Activated T-helper 17 cell treated with anti-CD3 and anti-CD28 coated beads, Interleukin-2, amount 50 U/mL, for 72 hours (primary cell): ENCODE data around the gene FBXL16. TPM values are rescaled to one million over a fixed set of nuclear protein-coding genes. Genes with fewer than 3 reads are reported as not detected.
A peak's percentile ranks its signal among the peaks of the same experiment; 100 is the strongest.

ENCODE experiments used
- ATAC-seq: fragments of 150-1000 bp; cut with Tn5 transposase; replicated peaks from 2 replicates; pipeline ENCODE4 v1.10.0; 2021; ENCODE audit warnings: mild to moderate bottlenecking, moderate library complexity
- H3K27ac Mint-ChIP-seq: one replicate; pipeline ENCODE4 v1.8.0; 2022; ENCODE audit warnings: mixed read lengths
- H3K27me3 Mint-ChIP-seq: one replicate; pipeline ENCODE4 v1.8.0; 2022; ENCODE audit warnings: mixed read lengths
- H3K36me3 Mint-ChIP-seq: one replicate; pipeline ENCODE4 v1.8.0; 2022; ENCODE audit warnings: low read depth, mild to moderate bottlenecking, mixed read lengths
- H3K4me1 Mint-ChIP-seq: one replicate; pipeline ENCODE4 v1.8.0; 2022; ENCODE audit warnings: mixed read lengths
- H3K4me3 Mint-ChIP-seq: one replicate; pipeline ENCODE4 v1.8.0; 2022; ENCODE audit warnings: mild to moderate bottlenecking, mixed read lengths
- H3K9me3 Mint-ChIP-seq: one replicate; pipeline ENCODE4 v1.8.0; 2022; ENCODE audit warnings: mixed read lengths
- total RNA-seq, 2 donors: library from RNA; stranded (reverse); gene quantifications; one replicate each; pipeline ENCODE4 v1.2.3, GENCODE V29; 2022

Gene FBXL16
- total RNA-seq, 2 donors from 2014 or later: 6.4 to 23.6 TPM

DNA sequence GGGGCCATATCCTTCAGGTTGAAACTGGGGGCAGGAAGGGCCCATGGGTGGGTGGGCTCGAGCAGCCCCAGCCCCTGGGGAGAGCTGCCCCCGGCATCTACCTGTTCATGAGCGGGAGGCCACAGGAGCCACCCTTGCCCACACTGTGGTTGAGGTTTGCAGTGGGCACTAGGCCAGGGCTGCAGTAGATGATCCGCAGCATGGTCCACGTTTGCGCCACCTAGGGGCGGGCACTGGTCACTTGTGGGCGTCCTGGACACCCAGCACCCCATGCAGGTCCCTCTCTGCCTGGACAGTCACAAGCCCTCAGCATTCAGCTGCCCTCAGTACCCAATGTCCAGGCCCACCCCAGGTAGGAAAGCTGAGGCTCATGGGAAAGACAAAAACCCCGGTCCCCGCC lies 19.6 kb downstream of the FBXL16 start:
- H3K9me3 Mint-ChIP-seq: no peaks in the 10 kb centered on the region
- H3K36me3 Mint-ChIP-seq: peaks cover 35% of the 10 kb centered on the region
- H3K27ac Mint-ChIP-seq: no peak overlapping the region
- no peaks in the 10 kb centered on the region for H3K27me3 Mint-ChIP-seq
- H3K4me3 Mint-ChIP-seq: peak overlapping the region; percentile 28
- ATAC-seq: no peak
- H3K4me1 Mint-ChIP-seq: peaks cover 4% of the 10 kb centered on the region

DNA sequence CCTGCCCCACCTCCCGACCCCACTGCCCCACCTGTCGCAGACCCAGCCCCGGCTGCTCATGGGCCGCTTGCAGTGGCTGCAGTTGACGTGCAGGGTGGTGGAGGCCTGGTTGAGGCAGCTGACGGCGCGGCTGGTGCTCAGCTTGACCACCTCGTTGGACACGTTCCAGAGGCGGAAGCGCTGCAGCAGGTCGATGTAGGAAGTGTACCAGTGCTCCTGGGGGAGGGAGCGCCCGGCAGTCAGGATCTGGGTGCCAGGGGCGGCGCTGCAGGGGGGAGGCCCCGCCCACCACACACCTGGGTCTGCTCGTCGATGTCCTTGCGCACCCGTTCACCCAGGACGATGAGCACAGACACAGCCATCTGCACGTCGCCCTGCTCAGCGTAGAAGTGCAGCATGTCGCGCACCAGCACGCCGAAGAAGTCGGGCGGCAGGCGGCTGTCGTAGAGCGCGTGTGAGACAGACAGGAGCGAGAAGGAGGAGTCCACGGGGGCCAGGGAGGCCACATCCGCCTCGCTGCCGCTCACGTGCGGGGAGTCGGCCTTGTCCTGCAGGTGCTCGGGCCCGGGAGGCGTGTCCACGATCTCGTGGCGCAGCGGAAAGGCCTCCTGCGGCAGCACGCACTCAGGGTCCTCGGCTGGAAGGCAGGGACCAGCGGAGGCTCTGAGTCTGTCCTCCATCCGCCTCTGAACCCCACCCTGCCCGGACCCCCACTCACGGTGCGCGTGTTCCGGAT lies 20.5 kb downstream of the FBXL16 start:
- ATAC-seq: no peak
- Mint-ChIP-seq H3K27me3 (no peaks in the 10 kb centered on the region), H3K4me1 (peaks cover 4% of the 10 kb centered on the region), H3K4me3 (peak overlapping the region; percentile 73), H3K27ac (no peak overlapping the region), H3K9me3 (no peaks in the 10 kb centered on the region), H3K36me3 (peaks cover 37% of the 10 kb centered on the region)

DNA sequence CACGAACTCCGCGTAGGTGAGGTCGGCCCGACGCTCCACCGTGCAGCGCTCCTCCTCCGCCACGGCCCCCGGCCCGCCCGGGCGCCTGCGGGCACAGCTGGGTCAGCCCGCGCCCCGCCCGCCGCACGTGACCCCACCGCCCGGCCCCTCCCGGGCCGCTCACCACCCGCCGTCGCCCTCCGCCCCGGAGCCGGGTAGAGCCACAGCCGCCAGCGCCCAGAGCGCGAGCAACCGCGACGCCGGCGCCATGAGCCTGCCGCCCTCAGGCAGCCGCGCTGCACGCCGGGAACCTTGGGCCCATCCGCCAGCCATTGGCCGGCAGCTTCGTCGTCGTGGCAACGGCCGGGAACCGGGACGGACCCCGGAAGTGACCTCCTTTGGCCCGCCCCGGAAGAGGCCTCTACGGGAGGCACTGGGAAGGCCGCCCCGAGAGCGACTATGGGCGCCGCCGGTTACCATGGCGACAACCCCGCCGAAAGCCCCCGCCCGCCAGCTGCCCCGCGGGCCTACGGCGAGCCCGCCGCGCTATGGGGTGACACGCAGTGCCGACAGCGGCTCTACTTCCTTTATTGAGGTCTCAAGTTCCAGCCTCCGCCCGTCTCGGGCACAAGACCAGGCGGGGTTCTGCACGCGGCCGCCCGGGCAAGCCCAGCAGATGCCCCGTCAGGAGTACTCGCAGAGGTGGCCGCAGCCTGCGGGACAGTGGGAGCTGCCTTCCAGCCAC lies 21.4 kb downstream of the FBXL16 start, which contains the start of gene JMJD8:
TSS of gene JMJD8 (minus strand) at position 264 of the 724 bp plus-strand sequence. CDS start at position 249, 15 bp downstream.
- peak; percentile 86 for ATAC-seq
- H3K27me3 Mint-ChIP-seq: no peaks in the 10 kb centered on the region
- H3K4me1 Mint-ChIP-seq: peaks cover 4% of the 10 kb centered on the region
- peak within 1 kb of the TSS; percentile 73 for H3K4me3 Mint-ChIP-seq
- peaks cover 37% of the 10 kb centered on the region for H3K36me3 Mint-ChIP-seq
- peak within 1 kb of the TSS; percentile 58 for H3K27ac Mint-ChIP-seq
- H3K9me3 Mint-ChIP-seq: no peaks in the 10 kb centered on the region

DNA sequence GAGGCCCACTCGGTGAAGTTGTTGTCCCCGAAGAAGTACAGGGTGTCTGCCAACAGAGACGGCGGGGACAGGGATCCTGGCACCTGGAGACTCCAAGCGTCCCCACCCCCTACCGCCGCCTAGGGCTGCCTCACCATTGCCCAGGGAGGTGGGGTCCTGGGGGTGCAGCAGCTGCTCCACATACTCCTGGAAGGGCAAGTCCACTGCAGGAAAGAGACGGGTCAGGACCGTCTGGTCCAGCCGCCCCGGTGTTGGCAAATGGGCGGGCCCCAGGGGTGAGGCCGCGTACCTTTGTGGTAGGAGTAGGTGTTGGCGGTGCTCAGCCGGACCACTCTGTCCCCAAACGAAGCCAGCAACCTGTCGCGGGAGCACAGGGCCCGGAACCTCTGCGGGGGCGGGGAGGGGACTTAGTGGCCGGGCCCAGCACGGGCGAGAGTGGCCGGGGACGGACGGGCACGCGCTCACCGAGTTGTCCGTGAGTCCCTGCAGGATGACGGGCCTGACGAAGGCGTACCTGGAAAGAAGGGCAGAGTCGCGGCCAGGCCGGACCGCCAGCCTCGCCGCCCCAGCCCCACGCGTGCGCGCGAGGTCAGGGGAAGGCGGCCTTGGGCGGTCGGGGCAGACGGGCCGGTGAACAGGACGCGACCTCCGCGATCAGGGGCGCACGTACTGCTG lies 22.1 kb downstream of the FBXL16 start:
- H3K36me3 Mint-ChIP-seq: peaks cover 37% of the 10 kb centered on the region
- no peaks in the 10 kb centered on the region for H3K27me3 Mint-ChIP-seq
- peak overlapping the region; percentile 58 for H3K27ac Mint-ChIP-seq
- peaks cover 4% of the 10 kb centered on the region for H3K4me1 Mint-ChIP-seq
- H3K9me3 Mint-ChIP-seq: no peaks in the 10 kb centered on the region
- peak overlapping the region; percentile 73 for H3K4me3 Mint-ChIP-seq
- no peak for ATAC-seq

DNA sequence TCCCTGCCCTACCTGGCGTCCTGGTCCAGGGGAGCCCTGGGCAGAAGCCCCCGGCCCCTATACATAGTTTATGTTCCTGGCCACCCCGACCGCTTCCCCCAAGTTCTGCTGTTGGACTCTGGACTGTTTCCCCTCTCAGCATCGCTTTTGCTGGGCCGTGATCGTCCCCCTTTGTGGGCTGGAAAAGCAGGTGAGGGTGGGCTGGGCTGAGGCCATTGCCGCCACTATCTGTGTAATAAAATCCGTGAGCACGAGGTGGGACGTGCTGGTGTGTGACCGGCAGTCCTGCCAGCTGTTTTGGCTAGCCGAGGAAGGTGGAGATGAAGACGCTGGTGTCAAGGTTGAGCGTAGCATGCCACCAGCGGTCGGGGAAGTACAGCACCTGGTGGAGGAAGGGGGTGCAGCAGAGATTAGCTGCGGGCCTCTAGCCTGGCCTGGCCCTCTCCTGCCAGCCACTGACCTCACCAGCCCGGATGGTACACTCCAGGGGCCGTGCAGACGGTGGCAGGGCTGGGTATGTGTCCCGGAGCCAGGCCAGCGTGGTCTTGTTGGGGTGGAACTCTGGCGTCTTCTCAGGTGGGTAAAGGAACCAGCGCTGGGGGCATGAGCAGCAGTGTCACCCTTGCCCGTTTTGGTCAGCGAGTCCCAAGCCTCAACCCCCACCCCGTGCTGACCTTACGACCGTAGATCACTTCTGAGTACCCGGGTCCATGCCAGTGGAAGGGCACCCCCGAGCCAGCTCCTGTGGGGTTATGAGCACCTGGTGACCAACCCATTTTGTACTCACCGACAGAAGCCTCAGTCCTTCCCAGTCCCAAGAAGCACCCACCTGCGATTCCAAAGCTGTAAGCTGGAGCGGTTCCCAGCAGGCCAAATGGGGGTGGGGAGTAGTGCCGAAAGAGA lies 22.9 kb downstream of the FBXL16 start:
- H3K27me3 Mint-ChIP-seq: no peaks in the 10 kb centered on the region
- peak overlapping the region; percentile 73 for H3K4me3 Mint-ChIP-seq
- peaks cover 4% of the 10 kb centered on the region for H3K4me1 Mint-ChIP-seq
- H3K27ac Mint-ChIP-seq: peak overlapping the region; percentile 58
- H3K36me3 Mint-ChIP-seq: peaks cover 37% of the 10 kb centered on the region
- no peaks in the 10 kb centered on the region for H3K9me3 Mint-ChIP-seq
- ATAC-seq: no peak

DNA sequence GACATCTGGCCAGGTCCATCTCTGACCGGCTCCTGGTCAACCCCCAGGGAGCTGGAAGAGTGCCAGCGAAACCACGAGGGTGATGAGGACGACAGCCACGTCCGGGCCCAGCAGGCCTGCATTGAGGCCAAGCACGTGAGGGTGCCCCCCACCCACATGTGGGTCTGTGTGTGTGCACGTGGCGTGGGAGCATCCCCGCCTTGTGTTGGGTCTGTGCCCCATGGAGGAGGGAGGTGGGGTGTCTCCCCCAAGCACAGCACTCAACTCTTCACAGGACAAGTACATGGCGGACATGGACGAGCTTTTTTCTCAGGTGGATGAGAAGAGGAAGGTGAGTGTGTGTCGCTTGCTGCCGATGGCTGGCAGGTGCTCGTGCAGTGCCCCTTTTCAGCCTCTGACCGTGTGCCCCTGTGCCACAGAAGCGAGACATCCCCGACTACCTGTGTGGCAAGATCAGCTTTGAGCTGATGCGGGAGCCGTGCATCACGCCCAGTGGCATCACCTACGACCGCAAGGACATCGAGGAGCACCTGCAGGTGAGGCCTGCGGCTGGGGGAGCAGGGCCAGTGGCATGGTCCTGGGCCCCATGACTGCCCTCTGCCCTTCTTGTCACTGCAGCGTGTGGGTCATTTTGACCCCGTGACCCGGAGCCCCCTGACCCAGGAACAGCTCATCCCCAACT lies 23.7 kb downstream of the FBXL16 start:
- Mint-ChIP-seq H3K4me1 (peaks cover 4% of the 10 kb centered on the region), H3K27ac (peak overlapping the region; percentile 62), H3K27me3 (no peaks in the 10 kb centered on the region), H3K36me3 (peaks cover 37% of the 10 kb centered on the region), H3K4me3 (peak overlapping the region; percentile 73), H3K9me3 (no peaks in the 10 kb centered on the region)
- ATAC-seq: no peak

DNA sequence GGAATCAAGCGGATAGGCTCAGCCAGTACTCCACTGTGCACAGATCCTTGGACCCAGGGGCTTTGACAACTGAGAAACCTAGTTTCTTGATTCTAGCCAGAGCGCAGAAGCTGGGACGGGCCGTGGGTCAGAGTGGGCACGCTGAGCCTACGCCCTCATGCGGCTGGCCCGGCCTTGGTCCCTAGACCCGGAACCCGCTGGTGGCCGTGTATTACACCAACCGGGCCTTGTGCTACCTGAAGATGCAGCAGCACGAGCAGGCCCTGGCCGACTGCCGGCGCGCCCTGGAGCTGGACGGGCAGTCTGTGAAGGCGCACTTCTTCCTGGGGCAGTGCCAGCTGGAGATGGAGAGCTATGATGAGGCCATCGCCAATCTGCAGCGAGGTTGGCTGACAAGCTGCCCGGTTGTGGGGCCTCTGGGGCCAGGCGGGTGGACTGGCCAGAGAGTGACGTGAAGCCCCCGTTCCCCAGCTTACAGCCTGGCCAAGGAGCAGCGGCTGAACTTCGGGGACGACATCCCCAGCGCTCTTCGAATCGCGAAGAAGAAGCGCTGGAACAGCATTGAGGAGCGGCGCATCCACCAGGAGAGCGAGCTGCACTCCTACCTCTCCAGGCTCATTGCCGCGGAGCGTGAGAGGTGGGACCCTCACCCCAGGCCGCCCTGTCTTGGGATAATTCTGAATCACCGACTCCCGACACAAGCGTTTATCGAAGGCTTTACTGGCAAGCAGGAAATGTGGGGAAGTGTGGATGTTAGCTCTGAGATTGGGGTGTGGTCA lies 24.4 kb downstream of the FBXL16 start:
- Mint-ChIP-seq H3K4me1 (peaks cover 4% of the 10 kb centered on the region), H3K27me3 (no peaks in the 10 kb centered on the region), H3K27ac (peak overlapping the region; percentile 62), H3K9me3 (no peaks in the 10 kb centered on the region), H3K4me3 (peak overlapping the region; percentile 73), H3K36me3 (peaks cover 34% of the 10 kb centered on the region)
- no peak for ATAC-seq

DNA sequence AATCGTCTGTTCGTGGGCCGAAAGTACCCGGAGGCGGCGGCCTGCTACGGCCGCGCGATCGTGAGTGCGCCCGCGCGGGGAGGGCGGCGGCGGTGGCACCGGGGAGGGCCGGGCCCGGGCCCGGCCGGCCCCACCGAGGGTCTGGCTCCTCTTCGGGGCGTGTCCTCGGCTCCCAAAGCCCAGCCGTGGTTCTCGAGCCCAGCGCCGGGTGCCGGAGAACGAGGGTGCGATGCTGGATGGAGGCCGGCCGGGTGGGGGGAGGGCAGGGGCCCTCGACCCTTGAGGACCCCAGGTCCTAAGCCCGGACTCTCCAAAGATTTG lies 25.0 kb downstream of the FBXL16 start:
- no peaks in the 10 kb centered on the region for H3K9me3 Mint-ChIP-seq
- no peaks in the 10 kb centered on the region for H3K27me3 Mint-ChIP-seq
- H3K27ac Mint-ChIP-seq: no peak overlapping the region
- H3K4me3 Mint-ChIP-seq: peak overlapping the region; percentile 73
- peaks cover 4% of the 10 kb centered on the region for H3K4me1 Mint-ChIP-seq
- no peak for ATAC-seq
- peaks cover 29% of the 10 kb centered on the region for H3K36me3 Mint-ChIP-seq

DNA sequence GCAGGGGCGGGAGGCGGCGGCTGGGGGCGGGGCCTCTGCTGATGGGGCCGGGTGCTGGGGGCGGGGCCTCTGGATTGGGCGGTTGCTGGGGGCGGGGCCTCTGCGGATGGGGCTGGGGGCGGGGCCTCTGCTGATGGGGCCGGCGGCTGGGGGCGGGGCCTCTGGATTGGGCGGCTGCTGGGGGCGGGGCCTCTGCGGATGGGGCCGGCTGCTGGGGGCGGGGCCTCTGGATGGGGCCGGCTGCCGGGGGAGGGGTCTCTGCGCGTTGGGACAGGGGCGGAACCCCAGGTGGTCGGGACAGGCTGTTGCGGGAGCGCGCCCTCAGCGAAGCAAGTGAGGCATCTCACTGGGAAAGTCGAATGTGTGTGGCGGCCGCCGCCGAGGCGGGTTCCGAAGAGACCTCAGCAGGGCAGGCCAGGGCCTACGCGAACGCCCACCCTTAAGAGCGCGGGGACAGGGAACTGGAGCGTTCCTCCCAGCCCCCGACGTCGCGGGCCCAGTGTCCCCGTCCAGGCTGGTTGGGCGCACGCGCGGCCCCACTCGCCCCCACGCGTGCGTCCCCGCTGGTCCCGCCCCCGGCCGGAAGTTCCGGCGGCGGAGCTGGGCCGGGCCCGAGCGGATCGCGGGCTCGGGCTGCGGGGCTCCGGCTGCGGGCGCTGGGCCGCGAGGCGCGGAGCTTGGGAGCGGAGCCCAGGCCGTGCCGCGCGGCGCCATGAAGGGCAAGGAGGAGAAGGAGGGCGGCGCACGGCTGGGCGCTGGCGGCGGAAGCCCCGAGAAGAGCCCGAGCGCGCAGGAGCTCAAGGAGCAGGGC lies 25.6 kb downstream of the FBXL16 start, which contains the start of gene STUB1:
TSS of gene STUB1 (plus strand) at position 597 of the 811 bp plus-strand sequence. CDS start at position 713, 116 bp downstream.
- no peaks in the 10 kb centered on the region for H3K9me3 Mint-ChIP-seq
- peak within 1 kb of the TSS; percentile 73 for H3K4me3 Mint-ChIP-seq
- H3K36me3 Mint-ChIP-seq: peaks cover 29% of the 10 kb centered on the region
- H3K27me3 Mint-ChIP-seq: no peaks in the 10 kb centered on the region
- peak within 1 kb of the TSS; percentile 62 for H3K27ac Mint-ChIP-seq
- peaks cover 4% of the 10 kb centered on the region for H3K4me1 Mint-ChIP-seq
- ATAC-seq: peak; percentile 61

DNA sequence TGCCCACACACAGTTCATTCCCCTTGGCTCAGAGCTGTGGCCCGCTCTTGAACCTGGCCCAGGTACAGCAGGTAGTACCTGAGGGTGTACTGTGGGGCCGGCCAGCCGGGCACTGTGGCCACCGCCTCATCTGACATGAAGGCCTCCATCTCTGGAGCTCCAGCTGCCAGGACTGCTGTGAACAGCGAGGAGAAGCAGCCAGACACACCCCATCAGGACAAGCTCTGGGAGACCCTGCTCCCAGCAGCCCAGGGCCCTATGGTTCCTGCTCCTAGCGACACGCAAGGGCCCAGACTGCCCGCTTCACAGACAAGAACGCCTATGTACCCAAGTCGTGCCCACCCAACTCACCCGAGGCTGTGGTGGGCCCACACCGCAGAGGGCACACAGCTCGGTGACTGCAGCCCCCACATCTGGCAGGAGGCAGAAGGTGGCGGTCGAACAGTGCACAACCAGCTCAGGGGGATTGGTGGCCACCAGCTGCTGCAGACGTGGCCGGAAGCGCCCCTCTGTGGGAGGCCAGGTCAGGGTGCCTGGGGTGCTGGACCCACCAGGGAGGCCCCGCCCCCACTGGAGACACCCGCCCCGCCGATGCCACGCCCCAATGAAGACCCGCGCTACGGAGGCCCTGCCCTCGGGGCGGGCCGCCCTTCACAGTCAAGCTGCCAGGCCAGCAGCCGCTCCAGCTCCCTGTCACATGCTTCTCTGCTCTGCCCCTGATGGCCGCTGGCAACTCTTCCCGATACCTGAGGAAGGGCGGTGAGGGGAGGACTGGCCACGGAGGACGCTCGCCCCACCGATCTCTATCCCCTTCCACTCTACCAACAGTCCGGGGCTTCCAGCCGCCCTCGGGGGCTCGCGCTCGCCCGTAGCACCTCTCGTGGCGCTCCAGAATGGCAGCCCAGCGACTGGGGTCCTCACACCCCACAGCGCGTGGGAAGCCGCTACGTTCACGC lies 26.5 kb downstream of the FBXL16 start:
- no peaks in the 10 kb centered on the region for H3K27me3 Mint-ChIP-seq
- no peaks in the 10 kb centered on the region for H3K9me3 Mint-ChIP-seq
- H3K27ac Mint-ChIP-seq: peak overlapping the region; percentile 33
- H3K36me3 Mint-ChIP-seq: peaks cover 31% of the 10 kb centered on the region
- ATAC-seq: peak; percentile 15
- H3K4me1 Mint-ChIP-seq: peaks cover 4% of the 10 kb centered on the region
- H3K4me3 Mint-ChIP-seq: peak overlapping the region; percentile 73

DNA sequence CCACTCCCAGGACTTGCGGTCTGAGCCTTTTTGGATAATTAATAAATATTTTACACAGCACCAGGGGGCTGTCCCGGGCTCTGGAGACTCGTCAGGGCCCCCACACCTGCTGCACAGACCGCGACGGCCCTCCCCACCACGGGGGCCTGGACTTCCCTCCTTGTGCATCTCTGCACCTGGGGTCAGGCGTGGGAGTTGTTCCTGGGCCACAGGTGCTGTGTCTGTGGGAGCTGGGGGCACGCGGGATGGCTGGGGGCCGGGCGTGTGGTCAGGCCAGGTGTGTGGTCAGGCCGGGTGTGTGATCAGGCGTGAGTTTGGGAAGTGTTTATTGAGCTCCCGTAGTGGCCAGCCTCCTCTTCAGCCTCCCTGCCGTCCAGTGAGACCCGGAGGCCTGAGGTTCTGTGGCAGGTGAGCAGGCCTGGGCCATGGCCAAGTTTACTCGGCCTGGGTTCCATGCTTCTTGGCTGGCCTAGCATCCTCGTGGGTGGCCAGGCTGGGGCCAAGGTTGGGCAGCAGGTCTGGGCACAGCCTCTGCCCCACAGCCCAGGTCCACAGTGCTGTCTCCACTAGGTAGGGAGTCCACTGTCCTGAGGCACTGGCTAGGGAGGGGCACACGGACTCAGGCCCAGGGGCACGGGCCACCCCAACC lies 27.3 kb downstream of the FBXL16 start:
- Mint-ChIP-seq H3K36me3 (peaks cover 32% of the 10 kb centered on the region), H3K4me3 (peak overlapping the region; percentile 73), H3K27me3 (no peaks in the 10 kb centered on the region), H3K9me3 (no peaks in the 10 kb centered on the region), H3K4me1 (peaks cover 4% of the 10 kb centered on the region), H3K27ac (no peak overlapping the region)
- ATAC-seq: no peak
